ENCODE data around the gene SSX5.
A peak's percentile ranks its signal among the peaks of the same experiment; 100 is the strongest.
"Not testable (repeated sequence)": the region's sequence is repeated elsewhere in the genome, so short reads cannot be mapped to it uniquely, and the experiment has no call there.

The SSX5 gene

GRCh38 chrX:48196745-48197201 is at the start of gene SSX5:
Gene SSX5 (minus strand): TSS chrX:48196795. CDS start chrX:48195358, 1,437 bp downstream.
- no peak for DNase-seq (ENCODE audit: low spot score)
- FAIRE-seq, result no peak

GRCh38 chrX:48224196-48224595 is 27.6 kb upstream of the SSX5 start:
- not testable (repeated sequence) for DNase-seq (ENCODE audit: low spot score); FAIRE-seq

GRCh38 chrX:48214341-48214740 is 17.7 kb upstream of the SSX5 start:
- not testable (repeated sequence) for FAIRE-seq

GRCh38 chrX:48190024-48190423 is 6.6 kb downstream of the SSX5 start:
- DNase-seq (ENCODE audit: low spot score); FAIRE-seq: not testable (repeated sequence)

More at GRCh38 chrX:48214341-48214740, 17.7 kb upstream of the SSX5 start:
- not testable (repeated sequence) for DNase-seq (ENCODE audit: low spot score)

GRCh38 chrX:48181882-48182281 is 14.7 kb downstream of the SSX5 start:
- FAIRE-seq, result not testable (repeated sequence)

GRCh38 chrX:48180811-48181210 is 15.8 kb downstream of the SSX5 start:
- no peak for FAIRE-seq

More at GRCh38 chrX:48181882-48182281, 14.7 kb downstream of the SSX5 start:
- DNase-seq (ENCODE audit: low spot score), result not testable (repeated sequence)

GRCh38 chrX:48179691-48180090 is 16.9 kb downstream of the SSX5 start:
- no peak for FAIRE-seq

More at GRCh38 chrX:48180811-48181210, 15.8 kb downstream of the SSX5 start:
- DNase-seq (ENCODE audit: low spot score), result no peak

GRCh38 chrX:48166322-48166721 is 30.3 kb downstream of the SSX5 start:
- FAIRE-seq; DNase-seq (ENCODE audit: low spot score): not testable (repeated sequence)

More at GRCh38 chrX:48179691-48180090, 16.9 kb downstream of the SSX5 start:
- no peak for DNase-seq (ENCODE audit: low spot score)

GRCh38 chrX:48165241-48165640 is 31.4 kb downstream of the SSX5 start:
- FAIRE-seq (peak; percentile 94), DNase-seq (ENCODE audit: low spot score) (peak; percentile 72)

GRCh38 chrX:48156014-48156413 is 40.6 kb downstream of the SSX5 start:
- DNase-seq (ENCODE audit: low spot score) (no peak), FAIRE-seq (no peak)

- DNase-seq (ENCODE audit: low spot score), result no peak
- no peak for FAIRE-seq
Measured at GRCh38 chrX:48154796-48155195, 41.8 kb downstream of the SSX5 start.

GRCh38 chrX:48153769-48154168 is 42.8 kb downstream of the SSX5 start:
- no peak for DNase-seq (ENCODE audit: low spot score)
- FAIRE-seq, result no peak

- not testable (repeated sequence) for DNase-seq (ENCODE audit: low spot score)
Measured at GRCh38 chrX:48142697-48143096, 53.9 kb downstream of the SSX5 start.

GRCh38 chrX:48141810-48142508 is 54.6 kb downstream of the SSX5 start:
- not testable (repeated sequence) for FAIRE-seq; DNase-seq (ENCODE audit: low spot score)

More at GRCh38 chrX:48142697-48143096, 53.9 kb downstream of the SSX5 start:
- FAIRE-seq, result not testable (repeated sequence)

GRCh38 chrX:48139076-48139475 is 57.5 kb downstream of the SSX5 start:
- not testable (repeated sequence) for DNase-seq (ENCODE audit: low spot score); FAIRE-seq

Measured in RCC 7860 (cell line).